Lung (tissue), 12 donors: ENCODE measurements around the gene CRYAB. TPM values are rescaled to one million over a fixed set of nuclear protein-coding genes. Genes with fewer than 3 reads are reported as not detected.
A peak's percentile ranks its signal among the peaks of the same experiment; 100 is the strongest.
"Not testable (repeated sequence)": the region's sequence is repeated elsewhere in the genome, so short reads cannot be mapped to it uniquely, and the experiment has no call there.

Experiments
- ATAC-seq: fragments of 200-7000 bp; cut with Tn5 transposase; one replicate; pipeline ENCODE4 v1.9.1; 2020; ENCODE audit warnings: moderate number of reproducible peaks; ENCODE audit not compliant: insufficient read depth, low FRiP score
- DNase-seq, 3 donors: peaks; one replicate each; pipeline ENCODE4 v3.0.0-alpha.2; 2013 to 2017
- H3K27ac ChIP-seq, 2 donors: one replicate each; pipeline ENCODE4 v1.5.1; 2013; ENCODE audit warnings: mild to moderate bottlenecking in 2 of 2, moderate library complexity in 2 of 2, control low read depth in 1 of 2, inconsistent platforms in 1 of 2, low read depth in 1 of 2, low read length in 1 of 2
- H3K27me3 ChIP-seq, 3 donors: one replicate each; pipeline ENCODE4 v1.5.1; 2013; ENCODE audit warnings: low read length in 2 of 3; ENCODE audit not compliant: control insufficient read depth in 3 of 3, insufficient read depth in 3 of 3
- H3K36me3 ChIP-seq, 4 donors: one replicate each; pipeline ENCODE4 v1.5.1; 2013; ENCODE audit warnings: low read length in 4 of 4, mild to moderate bottlenecking in 1 of 4, moderate library complexity in 1 of 4; ENCODE audit not compliant: control insufficient read depth in 4 of 4, insufficient read depth in 4 of 4
- H3K4me1 ChIP-seq, 5 donors: one replicate each; pipeline ENCODE4 v1.5.1; 2013; ENCODE audit warnings: low read length in 5 of 5, mild to moderate bottlenecking in 2 of 5, moderate library complexity in 1 of 5; ENCODE audit not compliant: control insufficient read depth in 5 of 5, insufficient read depth in 5 of 5
- H3K4me3 ChIP-seq: one replicate; pipeline ENCODE4 v1.5.1; 2013; ENCODE audit warnings: mild to moderate bottlenecking, control low read depth, moderate library complexity
- H3K9ac ChIP-seq, 2 donors: one replicate each; pipeline ENCODE4 v1.5.1; 2013; ENCODE audit warnings: low read length in 2 of 2, control low read depth in 1 of 2; ENCODE audit not compliant: insufficient read depth in 1 of 2
- H3K9me3 ChIP-seq, 4 donors: one replicate each; pipeline ENCODE4 v1.5.1; 2013; ENCODE audit warnings: low read length in 3 of 4, mild to moderate bottlenecking in 1 of 4, moderate library complexity in 1 of 4; ENCODE audit not compliant: control insufficient read depth in 4 of 4, insufficient read depth in 3 of 4
- WGBS, 2 donors: extraction: QIAGEN DNeasy Blood & Tissue Kit; methylation state at CpG; one replicate each; pipeline ENCODE4 v1.1.7; 2013; 5-methylcytosine and 5-hydroxymethylcytosine counted together
- polyA plus RNA-seq, 2 donors: library from polyadenylated mRNA; stranded (reverse); fragments of 200-250 nt; gene quantifications; one replicate each; pipeline ENCODE4 v1.2.1, GENCODE V29; 2013
- total RNA-seq, 2 donors: library from RNA; depleted of rRNA in 1 of 2; stranded (reverse); fragments of >200 nt in 1 of 2; gene quantifications; one replicate each; pipeline ENCODE4 v1.2.1, GENCODE V29; 2014 to 2021
- TF ChIP-seq, protein P1 (sequence below): IDR thresholded peaks from 2 replicates; pipeline ENCODE4 v1.5.1; 2012; ENCODE audit warnings: mild to moderate bottlenecking; ENCODE audit errors: control extremely low read depth, extremely low read depth
- donor health status: control.
- donor health status: control.
- donor health status: Bipolar disorder and iron deficiency.
- donor health status: healthy.
- donor health status: DM: yes; HTN: yes; CAD: no.

Gene CRYAB
- total and polyA plus RNA-seq, 4 donors = 12.0 to 73.0 (median 60.8) TPM

DNA sequence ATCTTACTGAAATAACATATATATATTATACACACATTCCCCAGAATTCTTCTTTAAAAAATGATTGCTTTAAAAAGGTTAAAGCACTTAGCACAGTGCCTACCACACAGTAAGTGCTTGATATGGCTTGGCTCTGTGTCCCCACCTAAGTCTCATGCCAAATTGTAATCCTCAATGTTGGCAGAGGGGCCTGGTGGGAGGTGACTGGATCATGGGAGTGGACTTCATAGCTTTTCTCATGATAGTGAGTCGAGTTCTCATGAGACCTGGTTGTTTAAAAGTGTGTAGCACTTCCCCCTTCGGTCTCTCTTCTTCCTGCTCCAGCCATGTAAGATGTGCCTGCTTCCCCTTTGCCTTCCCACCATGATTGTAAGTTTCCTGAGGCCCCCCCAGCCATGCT lies 6.2 kb downstream of the CRYAB start:
- Histone ChIP-seq H3K27ac (peak overlapping the region in 1 of 2 donors; percentile 16), H3K4me3 (no peak overlapping the region), H3K9me3 (no peaks in the 10 kb centered on the region), H3K9ac (no peak overlapping the region), H3K36me3 (peaks cover 0 to 6% (median 0%) of the 10 kb centered on the region in 4 donors), H3K4me1 (peaks cover 0 to 5% (median 0%) of the 10 kb centered on the region in 5 donors), H3K27me3 (no peaks in the 10 kb centered on the region)
- DNase-seq = no peak
- no peak for ATAC-seq
- TF ChIP-seq, protein P1, sequence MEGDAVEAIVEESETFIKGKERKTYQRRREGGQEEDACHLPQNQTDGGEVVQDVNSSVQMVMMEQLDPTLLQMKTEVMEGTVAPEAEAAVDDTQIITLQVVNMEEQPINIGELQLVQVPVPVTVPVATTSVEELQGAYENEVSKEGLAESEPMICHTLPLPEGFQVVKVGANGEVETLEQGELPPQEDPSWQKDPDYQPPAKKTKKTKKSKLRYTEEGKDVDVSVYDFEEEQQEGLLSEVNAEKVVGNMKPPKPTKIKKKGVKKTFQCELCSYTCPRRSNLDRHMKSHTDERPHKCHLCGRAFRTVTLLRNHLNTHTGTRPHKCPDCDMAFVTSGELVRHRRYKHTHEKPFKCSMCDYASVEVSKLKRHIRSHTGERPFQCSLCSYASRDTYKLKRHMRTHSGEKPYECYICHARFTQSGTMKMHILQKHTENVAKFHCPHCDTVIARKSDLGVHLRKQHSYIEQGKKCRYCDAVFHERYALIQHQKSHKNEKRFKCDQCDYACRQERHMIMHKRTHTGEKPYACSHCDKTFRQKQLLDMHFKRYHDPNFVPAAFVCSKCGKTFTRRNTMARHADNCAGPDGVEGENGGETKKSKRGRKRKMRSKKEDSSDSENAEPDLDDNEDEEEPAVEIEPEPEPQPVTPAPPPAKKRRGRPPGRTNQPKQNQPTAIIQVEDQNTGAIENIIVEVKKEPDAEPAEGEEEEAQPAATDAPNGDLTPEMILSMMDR = no peak
- WGBS, 2 donors = 29 to 42% methylated on average over 2 of the region's 2 CpGs

- no peaks in the 10 kb centered on the region for H3K27me3 ChIP-seq
- ATAC-seq (no peak), DNase-seq (no peak)
- H3K9me3 ChIP-seq = no peaks in the 10 kb centered on the region
- no peaks in the 10 kb centered on the region for H3K36me3 ChIP-seq
- TF ChIP-seq, protein P1 = no peak
- H3K27ac ChIP-seq = no peak overlapping the region
- no peaks in the 10 kb centered on the region for H3K4me1 ChIP-seq
- 71 to 73% methylated on average over 2 of the region's 2 CpGs for WGBS, 2 donors
- no peak overlapping the region for H3K9ac ChIP-seq
- H3K4me3 ChIP-seq = no peak overlapping the region
Observed at GRCh38 chr11:111886844-111887243, 24.7 kb downstream of the CRYAB start.

DNA sequence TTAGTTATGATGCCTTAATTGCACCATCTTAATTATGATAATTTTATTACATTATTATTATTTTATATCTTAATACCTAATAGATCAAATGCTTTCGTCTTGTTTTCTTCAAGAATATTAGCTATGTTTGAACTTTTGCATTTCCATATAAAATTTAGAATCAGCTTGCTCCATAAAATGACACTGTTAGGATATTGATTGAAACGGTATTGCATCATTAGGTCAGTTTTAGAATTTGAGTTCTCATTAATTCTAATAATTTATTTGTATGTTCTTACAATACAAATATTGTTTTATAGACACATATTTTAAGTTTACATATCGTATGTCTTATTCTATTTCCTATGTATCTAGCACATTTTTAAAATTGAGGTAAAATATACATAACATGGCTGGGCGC lies 25.5 kb downstream of the CRYAB start:
- DNase-seq = no peak

DNA sequence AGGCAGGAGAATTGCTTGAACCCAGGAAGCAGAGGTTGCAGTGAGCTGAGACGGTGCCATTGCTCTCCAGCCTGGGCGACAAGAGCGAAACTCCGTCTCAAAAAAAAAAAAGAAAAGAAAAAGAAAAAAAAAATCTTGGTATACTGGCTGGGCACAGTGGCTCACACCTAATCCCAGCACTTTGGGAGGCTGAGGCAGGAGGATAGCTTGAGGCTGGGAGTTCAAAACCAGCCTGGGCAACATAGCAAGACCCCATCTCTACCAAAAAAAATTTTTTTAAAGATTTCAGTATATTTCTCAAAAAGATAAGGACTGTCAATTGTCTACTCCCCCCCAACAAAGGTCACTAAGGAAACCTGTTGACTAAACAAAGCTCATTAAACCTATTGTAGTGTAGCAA lies 26.5 kb downstream of the CRYAB start:
- H3K9me3 ChIP-seq, ATAC-seq, H3K27me3 ChIP-seq, H3K27ac ChIP-seq, H3K9ac ChIP-seq, H3K4me3 ChIP-seq, H3K4me1 ChIP-seq, DNase-seq, H3K36me3 ChIP-seq: not testable (repeated sequence)
- WGBS, 2 donors = 86 to 98% methylated on average over 4 of the region's 4 CpGs

More for the DNA sequence above, 25.5 kb downstream of the CRYAB start:
- Histone ChIP-seq H3K4me3 (no peak overlapping the region), H3K4me1 (no peaks in the 10 kb centered on the region), H3K9ac (no peak overlapping the region), H3K27me3 (no peaks in the 10 kb centered on the region), H3K27ac (no peak overlapping the region), H3K9me3 (no peaks in the 10 kb centered on the region), H3K36me3 (no peaks in the 10 kb centered on the region)
- no peak for ATAC-seq
- TF ChIP-seq, protein P1 = no peak
- 85 to 96% methylated on average over 4 of the region's 4 CpGs for WGBS, 2 donors
